ENCODE measurements around the gene DGKB. TPM values are rescaled to one million over a fixed set of nuclear protein-coding genes. Genes with fewer than 3 reads are reported as not detected.

Gene DGKB
- total RNA-seq, 1 donor from 2014 or later, result 2.1 TPM

- H3K27me3 ChIP-seq (ENCODE audit: control insufficient read depth in 3 of 3, insufficient read depth in 3 of 3, low read length in 3 of 3), result no peaks in the 10 kb centered on the region
- H3K4me1 ChIP-seq (ENCODE audit: control insufficient read depth in 3 of 3, insufficient read depth in 3 of 3, low read length in 3 of 3), result no peaks in the 10 kb centered on the region
- H3K9me3 ChIP-seq (ENCODE audit: control insufficient read depth in 3 of 3, low read length in 3 of 3), result no peaks in the 10 kb centered on the region
- H3K4me3 ChIP-seq (ENCODE audit: low read length in 3 of 3), result no peak overlapping the region
- no peak overlapping the region for H3K27ac ChIP-seq (ENCODE audit: low read depth, low read length)
- H3K36me3 ChIP-seq (ENCODE audit: control insufficient read depth in 3 of 3, insufficient read depth in 3 of 3, low read length in 3 of 3), result no peaks in the 10 kb centered on the region
- H3K9ac ChIP-seq (ENCODE audit: low read depth in 1 of 3, low read length in 3 of 3), result no peak overlapping the region
Observed at GRCh38 chr7:14156436-14156835, 746.1 kb downstream of the DGKB start.

DNA sequence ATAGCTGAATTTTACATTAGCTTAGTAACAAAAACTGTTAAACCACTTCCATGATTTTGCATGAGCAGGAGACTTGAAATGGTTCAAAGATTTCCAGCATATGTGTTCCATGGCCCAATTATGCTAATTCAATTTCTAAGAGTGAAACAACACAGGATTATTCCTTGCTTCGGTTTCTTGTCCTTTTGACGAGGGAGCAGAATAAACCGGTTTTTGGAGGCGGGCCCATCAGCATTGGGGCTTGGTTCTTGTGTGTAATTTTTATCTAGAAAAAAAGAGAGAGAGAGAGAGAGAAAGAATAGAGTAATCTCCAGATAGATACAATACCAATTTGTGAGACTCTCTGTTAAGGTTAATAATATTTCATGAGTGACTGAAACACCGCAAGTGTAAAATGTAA, 753.6 kb downstream of the DGKB start:
- no peak overlapping the region for H3K4me3 ChIP-seq (ENCODE audit: low read length in 3 of 3)
- H3K27me3 ChIP-seq (ENCODE audit: control insufficient read depth in 3 of 3, insufficient read depth in 3 of 3, low read length in 3 of 3), result no peaks in the 10 kb centered on the region
- no peak overlapping the region for H3K9ac ChIP-seq (ENCODE audit: low read depth in 1 of 3, low read length in 3 of 3)
- no peaks in the 10 kb centered on the region for H3K4me1 ChIP-seq (ENCODE audit: control insufficient read depth in 3 of 3, insufficient read depth in 3 of 3, low read length in 3 of 3)
- no peaks in the 10 kb centered on the region for H3K36me3 ChIP-seq (ENCODE audit: control insufficient read depth in 3 of 3, insufficient read depth in 3 of 3, low read length in 3 of 3)
- H3K9me3 ChIP-seq (ENCODE audit: control insufficient read depth in 3 of 3, low read length in 3 of 3), result no peaks in the 10 kb centered on the region
- no peak overlapping the region for H3K27ac ChIP-seq (ENCODE audit: low read depth, low read length)

DNA sequence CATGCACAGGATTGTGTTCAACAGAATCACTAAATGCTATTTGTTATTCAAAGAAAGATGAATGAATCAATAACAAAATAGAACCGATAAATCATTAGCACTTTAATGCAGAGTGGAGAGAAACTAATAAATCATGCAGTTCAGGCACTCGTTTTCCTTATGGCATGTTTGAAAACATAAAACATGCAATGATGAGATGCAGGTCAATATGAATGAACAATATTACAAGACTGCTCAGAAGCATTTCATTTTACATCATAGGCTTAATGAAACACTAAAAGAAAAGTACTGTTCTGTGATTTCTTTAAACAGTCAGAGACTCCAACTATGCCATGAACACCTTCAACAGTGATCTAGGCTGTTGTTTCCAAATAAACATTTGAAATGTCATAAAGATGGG, 755.0 kb downstream of the DGKB start:
- H3K27me3 ChIP-seq (ENCODE audit: control insufficient read depth in 3 of 3, insufficient read depth in 3 of 3, low read length in 3 of 3), result no peaks in the 10 kb centered on the region
- H3K36me3 ChIP-seq (ENCODE audit: control insufficient read depth in 3 of 3, insufficient read depth in 3 of 3, low read length in 3 of 3), result no peaks in the 10 kb centered on the region
- no peaks in the 10 kb centered on the region for H3K4me1 ChIP-seq (ENCODE audit: control insufficient read depth in 3 of 3, insufficient read depth in 3 of 3, low read length in 3 of 3)
- H3K9ac ChIP-seq (ENCODE audit: low read depth in 1 of 3, low read length in 3 of 3), result no peak overlapping the region
- H3K27ac ChIP-seq (ENCODE audit: low read depth, low read length), result no peak overlapping the region
- no peak overlapping the region for H3K4me3 ChIP-seq (ENCODE audit: low read length in 3 of 3)
- no peaks in the 10 kb centered on the region for H3K9me3 ChIP-seq (ENCODE audit: control insufficient read depth in 3 of 3, low read length in 3 of 3)

- Histone ChIP-seq H3K4me1 (ENCODE audit: control insufficient read depth in 3 of 3, insufficient read depth in 3 of 3, low read length in 3 of 3) (no peaks in the 10 kb centered on the region), H3K9ac (ENCODE audit: low read depth in 1 of 3, low read length in 3 of 3) (no peak overlapping the region), H3K4me3 (ENCODE audit: low read length in 3 of 3) (no peak overlapping the region), H3K36me3 (ENCODE audit: control insufficient read depth in 3 of 3, insufficient read depth in 3 of 3, low read length in 3 of 3) (no peaks in the 10 kb centered on the region), H3K27ac (ENCODE audit: low read depth, low read length) (no peak overlapping the region), H3K9me3 (ENCODE audit: control insufficient read depth in 3 of 3, low read length in 3 of 3) (no peaks in the 10 kb centered on the region), H3K27me3 (ENCODE audit: control insufficient read depth in 3 of 3, insufficient read depth in 3 of 3, low read length in 3 of 3) (no peaks in the 10 kb centered on the region)
Observed at GRCh38 chr7:14144538-14144937, 758.0 kb downstream of the DGKB start.

- Histone ChIP-seq H3K4me3 (ENCODE audit: low read length in 3 of 3) (no peak overlapping the region), H3K27ac (ENCODE audit: low read depth, low read length) (no peak overlapping the region), H3K27me3 (ENCODE audit: control insufficient read depth in 3 of 3, insufficient read depth in 3 of 3, low read length in 3 of 3) (no peaks in the 10 kb centered on the region), H3K4me1 (ENCODE audit: control insufficient read depth in 3 of 3, insufficient read depth in 3 of 3, low read length in 3 of 3) (no peaks in the 10 kb centered on the region), H3K9ac (ENCODE audit: low read depth in 1 of 3, low read length in 3 of 3) (no peak overlapping the region), H3K36me3 (ENCODE audit: control insufficient read depth in 3 of 3, insufficient read depth in 3 of 3, low read length in 3 of 3) (no peaks in the 10 kb centered on the region), H3K9me3 (ENCODE audit: control insufficient read depth in 3 of 3, low read length in 3 of 3) (no peaks in the 10 kb centered on the region)
Observed at GRCh38 chr7:14144109-14144508, 758.4 kb downstream of the DGKB start.

- Histone ChIP-seq H3K36me3 (ENCODE audit: control insufficient read depth in 3 of 3, insufficient read depth in 3 of 3, low read length in 3 of 3) (no peaks in the 10 kb centered on the region), H3K27me3 (ENCODE audit: control insufficient read depth in 3 of 3, insufficient read depth in 3 of 3, low read length in 3 of 3) (no peaks in the 10 kb centered on the region), H3K9ac (ENCODE audit: low read depth in 1 of 3, low read length in 3 of 3) (no peak overlapping the region), H3K4me1 (ENCODE audit: control insufficient read depth in 3 of 3, insufficient read depth in 3 of 3, low read length in 3 of 3) (no peaks in the 10 kb centered on the region), H3K27ac (ENCODE audit: low read depth, low read length) (no peak overlapping the region), H3K4me3 (ENCODE audit: low read length in 3 of 3) (no peak overlapping the region), H3K9me3 (ENCODE audit: control insufficient read depth in 3 of 3, low read length in 3 of 3) (no peaks in the 10 kb centered on the region)
Observed at GRCh38 chr7:14137676-14138075, 764.9 kb downstream of the DGKB start.

DNA sequence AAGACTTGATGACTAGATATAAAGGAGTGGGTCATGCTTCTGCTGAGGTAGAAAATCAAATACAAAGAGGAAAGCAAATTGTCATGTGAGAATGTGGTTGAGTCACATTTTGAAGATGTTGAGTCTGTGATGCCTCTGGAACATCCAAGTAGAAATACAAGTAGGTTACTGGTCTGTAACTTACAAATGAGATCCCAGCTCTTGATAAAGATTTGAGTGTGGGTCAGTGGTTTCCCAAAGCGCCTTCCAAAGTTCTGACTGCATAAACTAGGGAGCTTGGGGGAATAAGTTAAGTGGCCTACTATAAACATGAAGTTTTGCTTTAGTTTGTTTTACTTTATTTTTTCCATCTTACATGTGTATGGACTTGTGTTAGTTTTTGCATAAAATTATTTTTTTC, 768.8 kb downstream of the DGKB start:
- H3K4me1 ChIP-seq (ENCODE audit: control insufficient read depth in 3 of 3, insufficient read depth in 3 of 3, low read length in 3 of 3), result no peaks in the 10 kb centered on the region
- H3K9ac ChIP-seq (ENCODE audit: low read depth in 1 of 3, low read length in 3 of 3), result no peak overlapping the region
- H3K27ac ChIP-seq (ENCODE audit: low read depth, low read length), result no peak overlapping the region
- H3K9me3 ChIP-seq (ENCODE audit: control insufficient read depth in 3 of 3, low read length in 3 of 3), result no peaks in the 10 kb centered on the region
- H3K4me3 ChIP-seq (ENCODE audit: low read length in 3 of 3), result no peak overlapping the region
- H3K36me3 ChIP-seq (ENCODE audit: control insufficient read depth in 3 of 3, insufficient read depth in 3 of 3, low read length in 3 of 3), result no peaks in the 10 kb centered on the region
- no peaks in the 10 kb centered on the region for H3K27me3 ChIP-seq (ENCODE audit: control insufficient read depth in 3 of 3, insufficient read depth in 3 of 3, low read length in 3 of 3)

DNA sequence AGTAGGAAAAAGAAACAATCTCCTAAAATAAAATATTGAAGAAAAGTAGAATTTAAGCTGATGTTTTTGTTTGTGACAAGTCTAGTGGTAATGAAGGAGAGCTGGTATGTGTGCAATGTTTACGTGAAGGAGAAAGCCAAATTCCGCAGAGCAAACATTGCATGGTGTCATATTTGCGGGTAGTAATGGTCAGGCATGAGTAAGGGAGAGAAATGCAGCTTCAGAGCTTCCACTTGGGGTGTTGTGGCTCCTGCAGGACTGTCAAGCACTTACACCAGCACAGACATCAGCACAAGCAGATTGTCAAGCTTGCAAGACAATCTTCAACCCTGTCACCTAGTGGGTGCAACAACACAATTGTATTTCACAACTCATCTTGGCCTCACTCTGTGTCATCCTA, 776.6 kb downstream of the DGKB start:
- Histone ChIP-seq H3K4me1 (ENCODE audit: control insufficient read depth in 3 of 3, insufficient read depth in 3 of 3, low read length in 3 of 3) (no peaks in the 10 kb centered on the region), H3K9me3 (ENCODE audit: control insufficient read depth in 3 of 3, low read length in 3 of 3) (no peaks in the 10 kb centered on the region), H3K36me3 (ENCODE audit: control insufficient read depth in 3 of 3, insufficient read depth in 3 of 3, low read length in 3 of 3) (no peaks in the 10 kb centered on the region), H3K4me3 (ENCODE audit: low read length in 3 of 3) (no peak overlapping the region), H3K27me3 (ENCODE audit: control insufficient read depth in 3 of 3, insufficient read depth in 3 of 3, low read length in 3 of 3) (no peaks in the 10 kb centered on the region), H3K27ac (ENCODE audit: low read depth, low read length) (no peak overlapping the region), H3K9ac (ENCODE audit: low read depth in 1 of 3, low read length in 3 of 3) (no peak overlapping the region)

DNA sequence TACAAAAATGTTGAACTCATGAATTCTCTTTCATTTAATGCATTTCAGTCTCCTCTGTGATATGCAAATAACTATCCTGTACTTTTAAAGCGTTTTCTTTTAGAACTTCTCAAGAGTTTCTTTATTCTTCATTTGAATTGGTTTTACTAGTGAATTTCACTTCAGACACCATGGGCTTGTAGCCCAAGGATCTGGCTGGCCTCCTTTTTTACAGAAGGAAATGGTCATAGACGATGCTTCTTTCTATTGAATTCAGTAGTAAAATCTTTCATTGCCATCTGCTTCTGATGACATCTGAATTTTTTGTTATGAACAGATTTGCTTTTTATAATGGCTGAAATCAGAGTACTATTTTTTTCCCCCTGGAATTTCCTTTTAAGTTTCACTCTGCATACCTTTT, 777.8 kb downstream of the DGKB start:
- no peak overlapping the region for H3K9ac ChIP-seq (ENCODE audit: low read depth in 1 of 3, low read length in 3 of 3)
- H3K27ac ChIP-seq (ENCODE audit: low read depth, low read length), result no peak overlapping the region
- no peaks in the 10 kb centered on the region for H3K4me1 ChIP-seq (ENCODE audit: control insufficient read depth in 3 of 3, insufficient read depth in 3 of 3, low read length in 3 of 3)
- no peak overlapping the region for H3K4me3 ChIP-seq (ENCODE audit: low read length in 3 of 3)
- no peaks in the 10 kb centered on the region for H3K9me3 ChIP-seq (ENCODE audit: control insufficient read depth in 3 of 3, low read length in 3 of 3)
- H3K27me3 ChIP-seq (ENCODE audit: control insufficient read depth in 3 of 3, insufficient read depth in 3 of 3, low read length in 3 of 3), result no peaks in the 10 kb centered on the region
- H3K36me3 ChIP-seq (ENCODE audit: control insufficient read depth in 3 of 3, insufficient read depth in 3 of 3, low read length in 3 of 3), result no peaks in the 10 kb centered on the region

GRCh38 chr7:14123923-14124322, 778.6 kb downstream of the DGKB start:
- Histone ChIP-seq H3K27me3 (ENCODE audit: control insufficient read depth in 3 of 3, insufficient read depth in 3 of 3, low read length in 3 of 3) (no peaks in the 10 kb centered on the region), H3K27ac (ENCODE audit: low read depth, low read length) (no peak overlapping the region), H3K9me3 (ENCODE audit: control insufficient read depth in 3 of 3, low read length in 3 of 3) (no peaks in the 10 kb centered on the region)

GRCh38 chr7:14115701-14116100, 786.9 kb downstream of the DGKB start:
- Histone ChIP-seq H3K9me3 (ENCODE audit: control insufficient read depth in 3 of 3, low read length in 3 of 3) (no peaks in the 10 kb centered on the region), H3K27ac (ENCODE audit: low read depth, low read length) (no peak overlapping the region), H3K36me3 (ENCODE audit: control insufficient read depth in 3 of 3, insufficient read depth in 3 of 3, low read length in 3 of 3) (no peaks in the 10 kb centered on the region), H3K4me1 (ENCODE audit: control insufficient read depth in 3 of 3, insufficient read depth in 3 of 3, low read length in 3 of 3) (no peaks in the 10 kb centered on the region), H3K4me3 (ENCODE audit: low read length in 3 of 3) (no peak overlapping the region), H3K9ac (ENCODE audit: low read depth in 1 of 3, low read length in 3 of 3) (no peak overlapping the region), H3K27me3 (ENCODE audit: control insufficient read depth in 3 of 3, insufficient read depth in 3 of 3, low read length in 3 of 3) (no peaks in the 10 kb centered on the region)

More at GRCh38 chr7:14123923-14124322, 778.6 kb downstream of the DGKB start:
- Histone ChIP-seq H3K36me3 (ENCODE audit: control insufficient read depth in 3 of 3, insufficient read depth in 3 of 3, low read length in 3 of 3) (no peaks in the 10 kb centered on the region), H3K9ac (ENCODE audit: low read depth in 1 of 3, low read length in 3 of 3) (no peak overlapping the region), H3K4me1 (ENCODE audit: control insufficient read depth in 3 of 3, insufficient read depth in 3 of 3, low read length in 3 of 3) (no peaks in the 10 kb centered on the region), H3K4me3 (ENCODE audit: low read length in 3 of 3) (no peak overlapping the region)
